ENCODE results near the gene GPX3. TPM values are rescaled to one million over a fixed set of nuclear protein-coding genes. Genes with fewer than 3 reads are reported as not detected.

GPX3 gene
- total and polyA plus RNA-seq, 10 of the 15 experiments (the other 5 are each of a cell fraction or from before 2014, with no cell fraction given): 0.04 to 1.0 (median 0.15) TPM; not detected in 3

GRCh38 chr5:151054709-151055108, 34.3 kb downstream of the GPX3 start (continued):
- no peak for TF ChIP-seq RBBP5 (conservative IDR thresholded peaks at IDR 0.05)
- TF ChIP-seq HDGF (IDR thresholded peaks at IDR 0.05): no peak
- TF ChIP-seq SMAD5 (IDR thresholded peaks at IDR 0.05; ENCODE audit: low read depth): no peak
- TF ChIP-seq TCF7 (IDR thresholded peaks at IDR 0.05; ENCODE audit: borderline replicate concordance): no peak

GRCh38 chr5:151055336-151055735, 34.9 kb downstream of the GPX3 start:
- BruUV-seq (replicated peaks): no TSS peak
- H3K9me3 ChIP-seq (replicated peaks; ENCODE audit: control insufficient read depth, insufficient read depth, low read length): no peaks in the 10 kb centered on the region
- ATAC-seq (no peak), DNase-seq (ENCODE audit: low read depth, low spot score) (no peak), FAIRE-seq (no peak)
- H3K4me1 ChIP-seq (ENCODE audit: control insufficient read depth, insufficient read depth, low read length): peaks cover 21% of the 10 kb centered on the region
- intact Hi-C loops (cut with micrococcal nuclease; ENCODE audit: unreplicated experiment) (no loop called here), in situ Hi-C loops (cut with MboI) (no loop called here)
- no peak overlapping the region for H3K4me2 ChIP-seq (ENCODE audit: control insufficient read depth, insufficient read depth)
- H3K79me2 ChIP-seq (ENCODE audit: control insufficient read depth, insufficient read depth, low read length): peaks cover 39% of the 10 kb centered on the region
- RAD21 ChIA-PET (ENCODE audit: unreplicated experiment): interaction anchor here (1.0 to 3.0 kb wide), 3 partner anchors 11 to 60 kb away, joined by 3 to 9 read pairs (median 4); no protein-coding TSS in a partner anchor
- 49% methylated on average over 6 of the region's 6 CpGs for WGBS (ENCODE audit: insufficient coverage, insufficient replicate concordance, low lambda C conversion rate, missing lambda C conversion rate)
- H4K20me1 ChIP-seq (ENCODE audit: control insufficient read depth, insufficient read depth): peaks cover 8% of the 10 kb centered on the region
- no peak overlapping the region for H3K27ac ChIP-seq (ENCODE audit: control insufficient read depth, insufficient read depth)
- POLR2A ChIA-PET: no interaction called here
- peaks cover 64 to 71% of the 10 kb centered on the region in 2 experiments for H3K36me3 ChIP-seq (ENCODE audit: control insufficient read depth in 2 of 2, insufficient read depth in 2 of 2, low read length in 1 of 2)
- peak; percentile 38; the same call in 1 of the 2 replicates for TF ChIP-seq POLR2A (IDR thresholded peaks at IDR 0.05; ENCODE audit: low read depth, low read length)
- no peak for TF ChIP-seq RB1 (IDR thresholded peaks at IDR 0.05; ENCODE audit: borderline replicate concordance)
- no peak for TF ChIP-seq LARP7 (IDR thresholded peaks at IDR 0.05)
- no peaks in the 10 kb centered on the region for H3K27me3 ChIP-seq (replicated peaks in 1 of 2; ENCODE audit: control insufficient read depth in 2 of 2, insufficient read depth in 2 of 2, low read length in 1 of 2)
- SMC1A ChIA-PET (ENCODE audit: uncharacterized antibody, unreplicated experiment): interaction anchor here (0.9 to 9.9 kb wide), 7 partner anchors 16 to 109 kb away, joined by 3 to 279 read pairs (median 4); no protein-coding TSS in a partner anchor
- H2AFZ ChIP-seq (ENCODE audit: control insufficient read depth, low read depth, low read length): no peak overlapping the region
- no peak overlapping the region for H3K9ac ChIP-seq (ENCODE audit: control insufficient read depth, insufficient read depth, low read length)
- H3K4me3 ChIP-seq: no peak overlapping the region
- CTCF ChIA-PET: interaction anchor here (0.6 to 15.8 kb wide), 3 partner anchors 60 to 320 kb away, joined by 3 to 691 read pairs (median 214); no protein-coding TSS in a partner anchor
